22Rv1 (cell line): Measurements from ENCODE around the gene MACROH2A1.

Experiments
- ZFX ChIP-seq: fragments of 450-650 bp; IDR thresholded peaks from 2 replicates; pipeline ENCODE4 v1.6.1; 2017; ENCODE audit warnings: antibody characterized with exemption, borderline replicate concordance
- TF ChIP-seq, protein P1 (sequence below): fragments of 450-650 bp; IDR thresholded peaks from 2 replicates; pipeline ENCODE4 v1.5.1; 2017; ENCODE audit warnings: mild to moderate bottlenecking

- TF ChIP-seq, protein P1, sequence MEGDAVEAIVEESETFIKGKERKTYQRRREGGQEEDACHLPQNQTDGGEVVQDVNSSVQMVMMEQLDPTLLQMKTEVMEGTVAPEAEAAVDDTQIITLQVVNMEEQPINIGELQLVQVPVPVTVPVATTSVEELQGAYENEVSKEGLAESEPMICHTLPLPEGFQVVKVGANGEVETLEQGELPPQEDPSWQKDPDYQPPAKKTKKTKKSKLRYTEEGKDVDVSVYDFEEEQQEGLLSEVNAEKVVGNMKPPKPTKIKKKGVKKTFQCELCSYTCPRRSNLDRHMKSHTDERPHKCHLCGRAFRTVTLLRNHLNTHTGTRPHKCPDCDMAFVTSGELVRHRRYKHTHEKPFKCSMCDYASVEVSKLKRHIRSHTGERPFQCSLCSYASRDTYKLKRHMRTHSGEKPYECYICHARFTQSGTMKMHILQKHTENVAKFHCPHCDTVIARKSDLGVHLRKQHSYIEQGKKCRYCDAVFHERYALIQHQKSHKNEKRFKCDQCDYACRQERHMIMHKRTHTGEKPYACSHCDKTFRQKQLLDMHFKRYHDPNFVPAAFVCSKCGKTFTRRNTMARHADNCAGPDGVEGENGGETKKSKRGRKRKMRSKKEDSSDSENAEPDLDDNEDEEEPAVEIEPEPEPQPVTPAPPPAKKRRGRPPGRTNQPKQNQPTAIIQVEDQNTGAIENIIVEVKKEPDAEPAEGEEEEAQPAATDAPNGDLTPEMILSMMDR: no peak
- TF ChIP-seq ZFX: no peak
Observed at GRCh38 chr5:135396459-135397055, 2.5 kb downstream of the MACROH2A1 start.
